Ovary (tissue), 3 donors: ENCODE measurements around the gene SKP1.

Source experiments
- CTCF ChIP-seq, 3 donors: fragments of 450-650 bp in 2 of 3; fragments of 200-600 bp in 1 of 3; IDR thresholded peaks; one replicate each; pipeline versions ENCODE4 v1.5.1 to v1.8.0; 2016 to 2022; ENCODE audit warnings: antibody characterized with exemption in 3 of 3, mild to moderate bottlenecking in 1 of 3
- POLR2A ChIP-seq: fragments of 450-650 bp; IDR thresholded peaks from one replicate; pipeline ENCODE4 v1.6.1; 2017; ENCODE audit warnings: antibody characterized with exemption, mild to moderate bottlenecking, moderate library complexity
- donor health status: DM: no; HTN: no; CAD: no.

- TF ChIP-seq CTCF (IDR thresholded peaks at IDR 0.05) (no peak), POLR2A (no peak)
Measured at GRCh38 chr5:134140530-134141201, 36.1 kb downstream of the SKP1 start.
